B cell (primary cell): ENCODE measurements around the gene KIRREL3. TPM values are rescaled to one million over a fixed set of nuclear protein-coding genes. Genes with fewer than 3 reads are reported as not detected.

Source experiments
- ATAC-seq: fragments of 200-7000 bp; cut with Tn5 transposase; one replicate; pipeline ENCODE4 v1.10.0; 2021; ENCODE audit warnings: low read depth, mild to moderate bottlenecking, moderate number of reproducible peaks, moderate library complexity
- CTCF ChIA-PET: fragments of 350-600 bp; sonication (Branson Sonifier 250); formaldehyde crosslinking; loops from one replicate; lab custom pipeline; 2021; ENCODE audit warnings: antibody characterized with exemption, inconsistent platforms; lab: Charles Lee
- POLR2A ChIA-PET: fragments of 350-600 bp; sonication (Branson Sonifier 250); formaldehyde crosslinking; loops from one replicate; lab custom pipeline; 2021; ENCODE audit warnings: antibody characterized with exemption; lab: Charles Lee
- DNase-seq: peaks from one replicate; pipeline ENCODE4 v3.0.0; 2013
- H2AFZ ChIP-seq: 2 replicates; pipeline ENCODE4 v1.6.1; 2012; ENCODE audit warnings: mild to moderate bottlenecking, low read depth, low read length; ENCODE audit not compliant: insufficient read depth, poor library complexity, severe bottlenecking
- H3K27ac ChIP-seq, 2 donors: 1 replicate in 1 of 2; 2 replicates in 1 of 2; pipeline ENCODE4 v1.5.1; 2012 to 2013; ENCODE audit warnings: low read length in 2 of 2, mild to moderate bottlenecking in 2 of 2, moderate library complexity in 1 of 2
- H3K27me3 ChIP-seq, 4 experiments: fragments of 200-600 bp in 1 of 4; sonication (generic) in 1 of 4; replicated peaks in 1 of 4; 1 replicate in 2 of 4; 2 replicates in 2 of 4; pipeline versions ENCODE4 v1.6.1 to v1.7.0; 2013 to 2016; ENCODE audit warnings: low read length in 3 of 4, mild to moderate bottlenecking in 2 of 4, mixed read lengths in 1 of 4, moderate library complexity in 1 of 4; ENCODE audit not compliant: insufficient read depth in 4 of 4, control insufficient read depth in 3 of 4; ENCODE audit errors: control extremely low read depth in 1 of 4
- H3K36me3 ChIP-seq, 2 experiments: replicated peaks in 1 of 2; 1 replicate in 1 of 2; 2 replicates in 1 of 2; pipeline versions ENCODE4 v1.6.1 to v1.7.1; 2013; ENCODE audit warnings: low read length in 1 of 2; ENCODE audit not compliant: insufficient read depth in 2 of 2, control insufficient read depth in 1 of 2; ENCODE audit errors: control extremely low read depth in 1 of 2, extremely low read depth in 1 of 2
- H3K4me1 ChIP-seq, 2 donors: fragments of 200-600 bp in 1 of 2; sonication (generic) in 1 of 2; 1 replicate in 1 of 2; 2 replicates in 1 of 2; pipeline versions ENCODE4 v1.5.1 to v1.6.1; 2013 to 2017; ENCODE audit warnings: low read length in 2 of 2; ENCODE audit not compliant: control insufficient read depth in 2 of 2, insufficient read depth in 2 of 2
- H3K4me2 ChIP-seq: replicated peaks from 2 replicates; pipeline ENCODE3; 2012; ENCODE audit warnings: mild to moderate bottlenecking, low read depth, low read length; ENCODE audit not compliant: poor library complexity, severe bottlenecking
- H3K4me3 ChIP-seq, 5 experiments: fragments of 200-600 bp in 1 of 5; sonication (generic) in 1 of 5; 1 replicate in 3 of 5; 2 replicates in 2 of 5; pipeline versions ENCODE4 v1.5.1 to v1.7.0; 2011 to 2016; ENCODE audit warnings: low read length in 4 of 5, mild to moderate bottlenecking in 4 of 5, low read depth in 2 of 5, control low read depth in 1 of 5, moderate library complexity in 1 of 5; ENCODE audit not compliant: insufficient read depth in 1 of 5; ENCODE audit errors: control extremely low read depth in 1 of 5, extremely low read depth in 1 of 5
- H3K79me2 ChIP-seq: fragments of 200-600 bp; sonication (generic); one replicate; pipeline ENCODE4 v1.6.0; 2016; ENCODE audit warnings: low read length; ENCODE audit not compliant: control insufficient read depth, insufficient read depth
- H3K9ac ChIP-seq: fragments of 200-600 bp; sonication (generic); 2 replicates; pipeline ENCODE4 v1.6.1; 2017; ENCODE audit warnings: mild to moderate bottlenecking, low read length, moderate library complexity
- H3K9me3 ChIP-seq, 3 donors: one replicate each; pipeline versions ENCODE4 v1.6.1 to v1.7.1; 2013; ENCODE audit warnings: low read length in 2 of 3; ENCODE audit not compliant: control insufficient read depth in 2 of 3, insufficient read depth in 1 of 3; ENCODE audit errors: control extremely low read depth in 1 of 3
- H4K20me1 ChIP-seq: 2 replicates; pipeline ENCODE4 v1.6.0; 2012; ENCODE audit warnings: mild to moderate bottlenecking, low read length; ENCODE audit not compliant: insufficient read depth, control insufficient read depth, poor library complexity, severe bottlenecking
- H3K27ac Mint-ChIP-seq: one replicate; pipeline ENCODE4 v1.8.0; 2021; ENCODE audit warnings: mixed read lengths
- H3K27me3 Mint-ChIP-seq: one replicate; pipeline ENCODE4 v1.8.0; 2021; ENCODE audit warnings: mixed read lengths
- H3K4me1 Mint-ChIP-seq: one replicate; pipeline ENCODE4 v1.8.0; 2021; ENCODE audit warnings: mixed read lengths
- H3K4me3 Mint-ChIP-seq: one replicate; pipeline ENCODE4 v1.8.0; 2021; ENCODE audit warnings: mixed read lengths
- H3K9me3 Mint-ChIP-seq: one replicate; pipeline ENCODE4 v1.8.0; 2022; ENCODE audit warnings: mixed read lengths; ENCODE audit not compliant: insufficient read depth
- CTCF ChIP-seq: fragments of 200-600 bp; IDR thresholded peaks from one replicate; pipeline ENCODE4 v1.8.0; 2022; ENCODE audit warnings: antibody characterized with exemption, mild to moderate bottlenecking
- EZH2 ChIP-seq: IDR thresholded peaks from 2 replicates; pipeline ENCODE4 v1.6.1; 2012; ENCODE audit warnings: borderline replicate concordance, low read depth, mild to moderate bottlenecking, moderate library complexity, low read length; ENCODE audit not compliant: insufficient read depth, poor library complexity, severe bottlenecking
- WGBS: methylation state at CpG from one replicate; pipeline ENCODE4 v1.1.5; 2013; ENCODE audit warnings: missing lambda C conversion rate; ENCODE audit not compliant: insufficient coverage; 5-methylcytosine and 5-hydroxymethylcytosine counted together
- intact Hi-C: fragments of 100-400 bp; cut with micrococcal nuclease; formaldehyde crosslinking; loops from one replicate; pipeline ENCODE4 v1.10.0; 2022
- polyA plus RNA-seq: library from polyadenylated mRNA; depleted of rRNA; stranded (reverse); fragments of >200 nt; gene quantifications from 2 replicates; pipeline ENCODE4 v1.2.3, GENCODE V29; 2012
- total RNA-seq, 2 donors: library from RNA; stranded (reverse); fragments of 120-200 nt in 1 of 2; gene quantifications; 1 replicate in 1 of 2; 2 replicates in 1 of 2; pipeline versions ENCODE4 v1.2.3 to v1.2.4, GENCODE V29; 2013 to 2022

The KIRREL3 gene
- total and polyA plus RNA-seq, 2 donors (not counting 1 experiment from before 2014, with no cell fraction given) = not detected

GRCh38 chr11:126606484-126606883 is 394.1 kb downstream of the KIRREL3 start:
- Mint-ChIP-seq H3K4me1 (no peaks in the 10 kb centered on the region), H3K4me3 (no peak overlapping the region), H3K9me3 (no peaks in the 10 kb centered on the region), H3K27me3 (peaks cover 26% of the 10 kb centered on the region), H3K27ac (no peak overlapping the region)
- no peak for TF ChIP-seq CTCF
- no peak for TF ChIP-seq EZH2
- H3K79me2 ChIP-seq = no peaks in the 10 kb centered on the region
- H3K27ac ChIP-seq = no peak overlapping the region
- H3K4me3 ChIP-seq = no peak overlapping the region
- H3K27me3 ChIP-seq = peaks cover 0 to 6% (median 0%) of the 10 kb centered on the region in 4 experiments
- intact Hi-C loops = no loop called here
- no peak for ATAC-seq
- WGBS = no CpG with 5 or more reads among the region's 4 CpGs
- H3K36me3 ChIP-seq = no peaks in the 10 kb centered on the region
- no peak for DNase-seq
- no peak overlapping the region for H3K4me2 ChIP-seq
- no peaks in the 10 kb centered on the region for H3K4me1 ChIP-seq
- POLR2A ChIA-PET = no interaction called here
- no peak overlapping the region for H2AFZ ChIP-seq
- H3K9ac ChIP-seq = no peak overlapping the region
- no peaks in the 10 kb centered on the region for H3K9me3 ChIP-seq
- CTCF ChIA-PET = interaction anchor here (0.8 kb wide), 1 partner anchor 111 kb away, joined by 3 read pairs; no protein-coding TSS in a partner anchor
- no peaks in the 10 kb centered on the region for H4K20me1 ChIP-seq

DNA sequence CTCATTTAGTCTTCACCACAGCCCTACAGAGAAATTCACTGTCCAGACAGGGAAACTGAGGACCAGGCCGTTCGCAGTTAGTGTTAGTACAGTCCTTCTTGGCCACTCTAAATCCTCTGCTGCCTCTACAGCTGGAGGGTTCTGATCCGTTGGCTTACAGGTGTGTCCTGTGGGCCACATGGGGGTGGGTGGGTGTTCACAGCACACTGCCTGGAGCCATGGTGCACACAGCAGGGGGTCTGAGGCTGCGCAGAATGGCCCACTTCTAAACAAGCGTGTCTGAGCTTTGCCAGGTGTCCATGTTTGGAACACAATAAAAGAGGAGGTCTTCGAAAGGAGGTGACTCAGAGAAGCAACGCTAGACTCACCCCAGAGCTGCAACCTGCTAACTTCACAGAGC is 396.1 kb downstream of the KIRREL3 start:
- Mint-ChIP-seq H3K4me1 (no peaks in the 10 kb centered on the region), H3K4me3 (no peak overlapping the region), H3K27me3 (peaks cover 27% of the 10 kb centered on the region), H3K27ac (no peak overlapping the region), H3K9me3 (no peaks in the 10 kb centered on the region)
- H3K9me3 ChIP-seq = no peaks in the 10 kb centered on the region
- 88% methylated on average over 4 of the region's 7 CpGs for WGBS
- intact Hi-C loops = no loop called here
- no peaks in the 10 kb centered on the region for H3K4me1 ChIP-seq
- ChIA-PET POLR2A (no interaction called here), CTCF (no interaction called here)
- peaks cover 0 to 6% (median 0%) of the 10 kb centered on the region in 4 experiments for H3K27me3 ChIP-seq
- DNase-seq = no peak
- TF ChIP-seq EZH2 = no peak
- no peak for TF ChIP-seq CTCF
- H3K79me2 ChIP-seq = no peaks in the 10 kb centered on the region
- H4K20me1 ChIP-seq = no peaks in the 10 kb centered on the region
- H3K36me3 ChIP-seq = no peaks in the 10 kb centered on the region
- H3K4me2 ChIP-seq = no peak overlapping the region
- no peak overlapping the region for H3K9ac ChIP-seq
- H2AFZ ChIP-seq = no peak overlapping the region
- ATAC-seq = no peak
- H3K4me3 ChIP-seq = no peak overlapping the region
- H3K27ac ChIP-seq = no peak overlapping the region
